Kidney epithelial cell (primary cell): ENCODE data around the gene TMPRSS13. TPM values are rescaled to one million over a fixed set of nuclear protein-coding genes. Genes with fewer than 3 reads are reported as not detected.

Experiments used
- DNase-seq: peaks from one replicate; pipeline ENCODE4 v3.0.0-alpha.2; 2010; ENCODE audit warnings: low read depth
- H3K27me3 ChIP-seq: 2 replicates; pipeline ENCODE4 v1.6.0; 2011; ENCODE audit warnings: low read length; ENCODE audit not compliant: control insufficient read depth, insufficient read depth
- H3K36me3 ChIP-seq: 2 replicates; pipeline ENCODE4 v1.5.1; 2011; ENCODE audit warnings: low read length; ENCODE audit not compliant: control insufficient read depth, insufficient read depth
- H3K4me3 ChIP-seq: 2 replicates; pipeline ENCODE4 v1.5.1; 2011; ENCODE audit warnings: low read depth, mild to moderate bottlenecking, control low read depth, low read length
- total RNA-seq: library from RNA; depleted of rRNA; stranded (reverse); fragments of >200 nt; gene quantifications from 2 replicates; pipeline ENCODE4 v1.2.3, GENCODE V29; 2015
- TF ChIP-seq, protein P1 (sequence below): IDR thresholded peaks from 2 replicates; pipeline ENCODE4 v1.5.1; 2011; ENCODE audit warnings: mild to moderate bottlenecking, moderate library complexity, low read length, control low read depth, inconsistent platforms; ENCODE audit not compliant: insufficient read depth, poor library complexity, severe bottlenecking

TMPRSS13 gene
- total RNA-seq, 1 donor from 2014 or later: not detected

- H3K36me3 ChIP-seq: no peaks in the 10 kb centered on the region
- H3K4me3 ChIP-seq: no peak overlapping the region
- TF ChIP-seq, protein P1, sequence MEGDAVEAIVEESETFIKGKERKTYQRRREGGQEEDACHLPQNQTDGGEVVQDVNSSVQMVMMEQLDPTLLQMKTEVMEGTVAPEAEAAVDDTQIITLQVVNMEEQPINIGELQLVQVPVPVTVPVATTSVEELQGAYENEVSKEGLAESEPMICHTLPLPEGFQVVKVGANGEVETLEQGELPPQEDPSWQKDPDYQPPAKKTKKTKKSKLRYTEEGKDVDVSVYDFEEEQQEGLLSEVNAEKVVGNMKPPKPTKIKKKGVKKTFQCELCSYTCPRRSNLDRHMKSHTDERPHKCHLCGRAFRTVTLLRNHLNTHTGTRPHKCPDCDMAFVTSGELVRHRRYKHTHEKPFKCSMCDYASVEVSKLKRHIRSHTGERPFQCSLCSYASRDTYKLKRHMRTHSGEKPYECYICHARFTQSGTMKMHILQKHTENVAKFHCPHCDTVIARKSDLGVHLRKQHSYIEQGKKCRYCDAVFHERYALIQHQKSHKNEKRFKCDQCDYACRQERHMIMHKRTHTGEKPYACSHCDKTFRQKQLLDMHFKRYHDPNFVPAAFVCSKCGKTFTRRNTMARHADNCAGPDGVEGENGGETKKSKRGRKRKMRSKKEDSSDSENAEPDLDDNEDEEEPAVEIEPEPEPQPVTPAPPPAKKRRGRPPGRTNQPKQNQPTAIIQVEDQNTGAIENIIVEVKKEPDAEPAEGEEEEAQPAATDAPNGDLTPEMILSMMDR: no peak
- H3K27me3 ChIP-seq: no peaks in the 10 kb centered on the region
- no peak for DNase-seq
Measured at GRCh38 chr11:117924631-117925170, 4.5 kb downstream of the TMPRSS13 start.

DNA sequence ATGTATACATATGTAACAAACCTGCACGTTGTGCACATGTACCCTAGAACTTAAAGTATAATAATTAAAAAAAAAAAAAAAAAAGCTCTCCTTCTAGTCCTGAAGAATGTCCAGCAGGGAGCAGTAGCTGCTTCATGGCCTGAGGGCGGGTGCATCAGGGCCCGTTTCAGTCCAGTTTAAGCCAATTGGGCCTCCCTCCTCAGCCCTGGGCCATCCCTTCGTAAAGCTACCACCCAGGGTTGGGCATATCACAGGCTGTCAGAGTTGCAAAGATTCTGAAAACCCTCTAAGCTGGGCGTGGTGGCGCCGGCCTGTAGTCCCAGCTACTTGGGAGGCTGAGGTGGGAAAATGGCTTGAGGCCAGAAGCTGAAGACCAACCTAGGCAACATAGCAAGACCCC is 5.4 kb downstream of the TMPRSS13 start:
- no peaks in the 10 kb centered on the region for H3K36me3 ChIP-seq
- no peaks in the 10 kb centered on the region for H3K27me3 ChIP-seq
- DNase-seq: no peak
- TF ChIP-seq, protein P1: no peak
- no peak overlapping the region for H3K4me3 ChIP-seq

- TF ChIP-seq, protein P1: no peak
- H3K27me3 ChIP-seq: no peaks in the 10 kb centered on the region
- H3K36me3 ChIP-seq: no peaks in the 10 kb centered on the region
- DNase-seq: no peak
- no peak overlapping the region for H3K4me3 ChIP-seq
Measured at GRCh38 chr11:117923275-117923674, 5.9 kb downstream of the TMPRSS13 start.

DNA sequence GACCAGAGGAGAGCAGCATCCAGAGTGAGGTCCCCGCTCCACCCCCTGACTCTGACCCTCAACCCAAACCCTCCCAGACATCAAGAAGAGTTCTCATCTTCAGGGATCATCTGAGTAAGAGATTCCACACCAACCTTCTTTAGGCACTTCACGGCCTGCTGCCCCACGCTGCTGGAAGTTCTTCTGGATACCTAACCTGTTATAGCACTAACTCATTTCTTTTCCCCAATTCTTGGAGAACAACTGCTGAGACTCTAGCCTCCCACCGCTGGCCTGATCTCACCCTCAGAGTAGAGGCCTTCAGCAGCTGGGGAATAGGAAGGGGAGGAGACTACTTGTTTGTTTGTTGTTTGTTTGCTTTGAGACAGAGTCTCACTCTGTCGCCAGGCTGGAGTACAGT is 7.3 kb downstream of the TMPRSS13 start:
- TF ChIP-seq, protein P1: no peak
- H3K27me3 ChIP-seq: peaks cover under 1% of the 10 kb centered on the region

GRCh38 chr11:117921456-117921855 is 7.7 kb downstream of the TMPRSS13 start:
- Histone ChIP-seq H3K27me3 (peaks cover 2% of the 10 kb centered on the region), H3K36me3 (no peaks in the 10 kb centered on the region), H3K4me3 (no peak overlapping the region)
- TF ChIP-seq, protein P1: no peak
- no peak for DNase-seq

More for the DNA sequence above, 7.3 kb downstream of the TMPRSS13 start:
- H3K4me3 ChIP-seq: no peak overlapping the region
- no peaks in the 10 kb centered on the region for H3K36me3 ChIP-seq
- DNase-seq: no peak

GRCh38 chr11:117919781-117920221 is 9.4 kb downstream of the TMPRSS13 start:
- Histone ChIP-seq H3K27me3 (peaks cover 2% of the 10 kb centered on the region), H3K36me3 (no peaks in the 10 kb centered on the region), H3K4me3 (no peak overlapping the region)
- TF ChIP-seq, protein P1: no peak
- no peak for DNase-seq
